ENCODE results near the gene NSMF. TPM values are rescaled to one million over a fixed set of nuclear protein-coding genes. Genes with fewer than 3 reads are reported as not detected.

Gene NSMF
- total RNA-seq, 1 experiment from 2014 or later = 52.7 TPM

- H3K4me1 ChIP-seq (ENCODE audit: insufficient read depth, low read length, poor library complexity, severe bottlenecking) = no peaks in the 10 kb centered on the region
- no peak overlapping the region for H3K4me3 ChIP-seq (ENCODE audit: low read depth, low read length, poor library complexity, severe bottlenecking)
- no peak overlapping the region for H3K27ac ChIP-seq (ENCODE audit: low read depth, low read length, poor library complexity, severe bottlenecking)
- H3K27me3 ChIP-seq (replicated peaks; ENCODE audit: insufficient read depth, low read depth, low read length, poor library complexity) = no peaks in the 10 kb centered on the region
- no peak for DNase-seq (ENCODE audit: low spot score)
- no peaks in the 10 kb centered on the region for H3K9me3 ChIP-seq (ENCODE audit: low read depth, low read length, poor library complexity, severe bottlenecking)
- intact Hi-C loops (cut with micrococcal nuclease; ENCODE audit: unreplicated experiment) = no loop called here
- ChIA-PET CTCF (no interaction called here), POLR2A (ENCODE audit: low non-redundant PET) (no interaction called here)
- H3K36me3 ChIP-seq (ENCODE audit: insufficient read depth, low read length, poor library complexity, severe bottlenecking) = no peaks in the 10 kb centered on the region
- no TSS peak for BruUV-seq (replicated peaks)
- TF ChIP-seq EZH2 (IDR thresholded peaks at IDR 0.05; ENCODE audit: borderline replicate concordance, low read depth, low read length, poor library complexity, severe bottlenecking) = no peak
Observed at GRCh38 chr9:137487454-137488326, 28.6 kb upstream of the NSMF start.

GRCh38 chr9:137486545-137487453, 27.7 kb upstream of the NSMF start:
- TF ChIP-seq CTCF (conservative IDR thresholded peaks at IDR 0.05; ENCODE audit: low read depth, low read length) (no peak), EZH2 (IDR thresholded peaks at IDR 0.05; ENCODE audit: borderline replicate concordance, low read depth, low read length, poor library complexity, severe bottlenecking) (no peak)
- BruUV-seq (replicated peaks) = no TSS peak
- ChIA-PET POLR2A (ENCODE audit: low non-redundant PET) (no interaction called here), CTCF (no interaction called here)
- Histone ChIP-seq H3K9me3 (ENCODE audit: low read depth, low read length, poor library complexity, severe bottlenecking) (no peaks in the 10 kb centered on the region), H3K27me3 (replicated peaks; ENCODE audit: insufficient read depth, low read depth, low read length, poor library complexity) (no peaks in the 10 kb centered on the region), H3K27ac (ENCODE audit: low read depth, low read length, poor library complexity, severe bottlenecking) (no peak overlapping the region), H3K36me3 (ENCODE audit: insufficient read depth, low read length, poor library complexity, severe bottlenecking) (no peaks in the 10 kb centered on the region), H3K4me3 (ENCODE audit: low read depth, low read length, poor library complexity, severe bottlenecking) (no peak overlapping the region), H3K4me1 (ENCODE audit: insufficient read depth, low read length, poor library complexity, severe bottlenecking) (no peaks in the 10 kb centered on the region)
- DNase-seq (ENCODE audit: low spot score) = no peak
- intact Hi-C loops (cut with micrococcal nuclease; ENCODE audit: unreplicated experiment) = no loop called here

- H3K27ac ChIP-seq (ENCODE audit: low read depth, low read length, poor library complexity, severe bottlenecking) = no peak overlapping the region
- DNase-seq (ENCODE audit: low spot score) = no peak
- no peaks in the 10 kb centered on the region for H3K27me3 ChIP-seq (replicated peaks; ENCODE audit: insufficient read depth, low read depth, low read length, poor library complexity)
- no peak overlapping the region for H3K4me3 ChIP-seq (ENCODE audit: low read depth, low read length, poor library complexity, severe bottlenecking)
- no peaks in the 10 kb centered on the region for H3K36me3 ChIP-seq (ENCODE audit: insufficient read depth, low read length, poor library complexity, severe bottlenecking)
- intact Hi-C loops (cut with micrococcal nuclease; ENCODE audit: unreplicated experiment) = no loop called here
- ChIA-PET CTCF (no interaction called here), POLR2A (ENCODE audit: low non-redundant PET) (no interaction called here)
- no peaks in the 10 kb centered on the region for H3K9me3 ChIP-seq (ENCODE audit: low read depth, low read length, poor library complexity, severe bottlenecking)
- no TSS peak for BruUV-seq (replicated peaks)
- TF ChIP-seq CTCF (conservative IDR thresholded peaks at IDR 0.05; ENCODE audit: low read depth, low read length) (no peak), EZH2 (IDR thresholded peaks at IDR 0.05; ENCODE audit: borderline replicate concordance, low read depth, low read length, poor library complexity, severe bottlenecking) (no peak)
- no peaks in the 10 kb centered on the region for H3K4me1 ChIP-seq (ENCODE audit: insufficient read depth, low read length, poor library complexity, severe bottlenecking)
Observed at GRCh38 chr9:137486141-137486490, 27.0 kb upstream of the NSMF start.
